NCI-H146 treated with DMSO at 0.1 percent for 48 hours (cell line): ENCODE measurements around the gene ITPKC.

ENCODE experiments used
- DNase-seq: peaks from one replicate; lab custom pipeline; 2025; ENCODE audit not compliant: unreplicated experiment; lab: John Stamatoyannopoulos, UW

The ITPKC gene

GRCh38 chr19:40716482-40717324 is at the start of gene ITPKC, which contains the start of gene COQ8B:
Gene ITPKC (plus strand): TSS chr19:40717112. CDS start chr19:40717136, 24 bp downstream.
Gene COQ8B (minus strand): TSS chr19:40716886. CDS start chr19:40714632, 2,254 bp downstream.
- peak; percentile 89 for DNase-seq

GRCh38 chr19:40667602-40668001 is 49.3 kb upstream of the ITPKC start:
- DNase-seq = no peak

- DNase-seq = no peak
These were observed 47.8 kb upstream of the ITPKC start for GRCh38 chr19:40668991-40669614.

- no peak for DNase-seq
These were observed 45.5 kb upstream of the ITPKC start for GRCh38 chr19:40671404-40671803.

DNA sequence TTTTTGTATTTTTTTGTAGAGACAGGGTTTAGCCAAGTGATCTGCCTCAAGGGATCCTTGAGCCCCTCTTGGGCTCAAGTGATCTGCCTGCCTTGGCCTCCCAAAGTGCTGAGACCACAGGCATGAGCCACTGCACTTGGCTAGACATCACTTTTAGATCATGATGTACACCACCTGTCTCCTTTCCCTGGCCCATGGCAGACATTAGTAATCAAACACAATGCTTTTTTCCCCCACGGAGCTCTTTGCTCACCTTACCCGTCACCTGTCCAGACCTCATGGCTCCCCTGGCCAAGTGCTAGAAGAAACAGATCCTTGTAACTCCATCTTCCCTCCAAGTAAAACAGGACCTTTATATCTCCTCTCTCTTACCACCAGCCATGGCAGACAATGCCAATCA is 44.9 kb upstream of the ITPKC start:
- DNase-seq = no peak

- DNase-seq = no peak
These were observed 44.2 kb upstream of the ITPKC start for GRCh38 chr19:40672573-40673299.

- DNase-seq = no peak
These were observed 43.5 kb upstream of the ITPKC start for GRCh38 chr19:40673397-40673796.

DNA sequence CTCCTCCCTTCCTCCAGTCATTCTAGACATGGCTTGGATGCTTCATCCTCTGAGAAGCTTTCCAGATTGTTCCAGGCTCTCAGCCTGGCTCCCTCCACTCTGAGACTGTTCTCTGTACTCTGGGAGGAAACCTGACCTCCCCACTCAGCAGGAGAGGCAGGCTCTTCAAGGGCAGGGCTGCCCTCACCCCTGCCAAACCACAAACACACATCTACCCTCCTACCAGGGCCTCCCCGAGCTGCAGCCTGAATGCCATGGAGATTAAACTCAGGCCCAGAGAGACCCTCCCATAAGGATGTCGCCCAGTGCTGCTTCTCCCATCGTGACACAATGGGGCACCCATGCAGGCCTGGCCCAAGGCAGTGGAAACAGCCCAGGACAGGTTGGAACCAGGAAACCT is 42.6 kb upstream of the ITPKC start:
- no peak for DNase-seq

DNA sequence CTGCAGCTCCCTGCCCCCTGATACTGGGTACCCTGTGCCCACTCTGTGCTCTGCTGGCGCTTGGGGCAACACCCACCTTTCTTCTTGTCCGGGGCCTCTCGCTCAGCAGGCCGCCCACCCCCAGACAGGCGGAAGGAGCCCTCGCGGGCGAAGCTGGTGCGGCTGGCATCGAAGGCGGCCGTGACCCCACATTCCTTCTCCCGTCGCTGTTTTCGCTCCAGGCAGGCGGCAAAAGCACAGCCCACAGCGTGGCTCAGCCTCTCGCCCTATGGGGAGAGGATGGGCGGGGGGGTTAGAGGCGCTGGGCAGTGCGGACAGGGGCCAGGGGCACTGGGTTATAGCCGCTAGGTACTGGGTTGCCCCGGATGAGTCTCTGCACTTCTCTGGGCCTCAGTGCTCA is 39.8 kb upstream of the ITPKC start:
- DNase-seq = no peak

DNA sequence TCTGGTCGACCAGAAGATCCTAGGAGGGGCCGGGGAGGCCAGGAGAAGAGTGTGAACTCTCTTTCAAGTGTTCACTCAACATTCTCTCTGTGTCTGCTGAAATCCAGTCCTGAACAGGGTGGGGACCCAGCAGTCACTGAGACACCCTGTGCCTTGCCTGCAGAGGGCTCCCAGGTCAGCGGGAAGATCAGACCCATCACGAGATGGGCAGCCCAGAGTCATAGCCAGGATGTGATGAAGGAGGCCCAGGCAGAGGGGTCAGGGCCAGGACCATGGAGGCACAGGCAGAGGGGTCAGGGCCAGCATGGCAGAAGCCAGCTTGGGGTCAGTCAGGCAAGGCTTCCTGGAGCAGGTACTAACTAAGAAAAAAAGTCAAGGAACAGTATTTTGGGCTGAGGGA is 35.9 kb upstream of the ITPKC start:
- no peak for DNase-seq

DNA sequence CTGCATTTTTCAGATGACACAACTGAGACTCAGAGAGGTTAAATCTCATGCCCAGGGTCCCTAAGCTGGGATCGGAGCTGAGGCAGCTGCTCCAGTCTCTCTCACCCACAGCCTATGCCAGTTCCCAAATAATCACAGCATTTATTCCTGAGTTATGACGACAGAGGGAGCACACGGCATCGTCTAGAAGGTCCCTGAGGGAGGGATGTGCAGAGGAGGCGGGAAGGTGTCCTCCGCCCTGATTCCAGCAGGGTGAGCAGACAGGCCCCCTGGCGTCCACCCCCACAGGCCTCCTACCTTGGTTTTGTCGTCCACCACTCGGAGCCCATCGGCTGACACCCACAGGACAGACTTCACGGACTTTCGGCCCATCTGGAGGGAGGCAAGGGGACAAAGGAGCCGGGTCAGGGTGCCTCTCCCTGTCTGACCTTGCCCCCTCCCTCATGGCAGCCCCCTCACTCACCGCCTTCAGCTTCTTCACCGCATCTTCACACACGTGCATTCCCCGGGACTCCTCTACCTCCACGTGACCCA is 34.4 kb upstream of the ITPKC start:
- DNase-seq = no peak

DNA sequence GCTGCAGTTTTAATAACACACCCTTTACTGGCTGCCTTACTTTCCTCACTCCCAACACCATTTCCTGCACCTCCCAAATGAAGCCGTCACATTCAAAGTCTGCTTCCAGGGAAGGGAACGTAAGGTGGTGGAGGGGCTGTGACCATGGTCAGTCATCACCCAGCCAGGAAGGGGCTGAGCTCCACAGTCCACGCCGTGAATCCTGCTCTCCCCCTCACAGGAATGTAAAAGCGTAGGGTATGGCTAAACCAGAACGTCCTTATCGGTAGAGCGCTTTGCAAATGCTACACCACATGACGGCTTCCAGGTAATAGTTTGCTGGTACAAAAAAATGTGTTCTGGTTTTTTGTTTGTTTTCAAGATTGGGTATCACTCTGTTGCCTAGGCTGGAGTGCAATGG is 33.5 kb upstream of the ITPKC start:
- no peak for DNase-seq

DNA sequence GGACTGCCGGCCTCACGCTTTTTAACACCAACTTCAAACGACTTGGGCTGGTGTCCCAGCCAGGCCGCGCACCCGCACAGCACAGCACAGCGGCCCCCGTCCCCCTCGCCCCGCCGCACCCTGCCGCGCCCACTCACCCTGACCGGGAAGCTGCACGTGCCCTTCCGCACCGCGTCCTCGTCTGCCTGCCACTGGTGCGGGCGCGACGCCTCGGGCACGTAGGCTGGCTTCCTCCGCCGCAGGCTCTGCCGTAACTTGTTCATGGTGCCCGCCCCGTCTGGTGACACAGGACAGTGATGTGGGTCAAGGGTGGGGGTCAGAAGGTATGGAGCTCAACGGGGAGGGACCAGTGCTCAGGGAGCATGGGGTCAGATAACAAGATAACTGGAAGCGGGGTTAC is 32.6 kb upstream of the ITPKC start:
- DNase-seq = no peak

DNA sequence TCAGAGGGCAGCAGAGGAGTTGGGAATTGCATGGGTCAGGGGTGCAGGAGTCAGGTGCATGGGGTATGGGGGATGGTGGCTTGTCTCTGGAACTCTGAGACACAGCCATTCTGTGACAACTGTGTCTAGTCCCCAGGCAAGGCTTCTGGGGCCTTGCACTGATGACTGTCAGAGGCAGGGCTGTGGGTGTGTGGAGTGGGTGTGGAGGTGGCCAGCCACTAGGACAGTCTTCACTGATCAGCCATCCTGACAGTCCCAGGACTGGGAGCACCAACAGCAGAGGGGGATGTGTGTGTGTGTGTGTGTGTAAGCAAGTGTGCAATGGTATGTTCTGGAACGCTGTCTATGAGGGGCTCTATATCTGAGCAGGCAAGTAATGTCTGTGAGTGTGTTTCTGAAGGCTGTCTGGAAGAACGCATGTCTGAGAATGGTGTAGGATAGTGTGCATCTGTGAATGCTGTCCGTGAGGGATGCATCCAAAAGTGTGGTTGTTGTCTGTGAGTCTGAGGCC is 31.8 kb upstream of the ITPKC start:
- no peak for DNase-seq

DNA sequence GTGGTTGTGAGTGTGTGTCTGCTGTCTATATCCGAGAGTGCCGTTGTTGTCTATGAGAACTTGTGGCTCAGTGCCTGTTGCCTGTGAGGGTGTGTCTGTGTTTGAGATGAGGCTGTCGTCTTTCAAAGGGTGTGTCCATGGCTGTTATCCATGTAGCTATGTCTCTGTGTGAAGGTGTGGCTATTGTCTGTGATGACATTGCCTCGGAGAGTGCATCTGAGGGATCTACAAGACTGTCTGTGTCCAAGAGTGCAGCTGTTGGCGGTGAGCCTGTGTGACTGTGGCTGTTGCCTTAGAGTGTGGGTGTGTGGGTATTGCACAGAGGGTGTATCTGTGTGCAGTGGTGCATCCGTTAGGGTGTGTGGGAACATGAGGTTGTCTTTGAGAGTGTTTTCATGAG is 31.3 kb upstream of the ITPKC start:
- no peak for DNase-seq

DNA sequence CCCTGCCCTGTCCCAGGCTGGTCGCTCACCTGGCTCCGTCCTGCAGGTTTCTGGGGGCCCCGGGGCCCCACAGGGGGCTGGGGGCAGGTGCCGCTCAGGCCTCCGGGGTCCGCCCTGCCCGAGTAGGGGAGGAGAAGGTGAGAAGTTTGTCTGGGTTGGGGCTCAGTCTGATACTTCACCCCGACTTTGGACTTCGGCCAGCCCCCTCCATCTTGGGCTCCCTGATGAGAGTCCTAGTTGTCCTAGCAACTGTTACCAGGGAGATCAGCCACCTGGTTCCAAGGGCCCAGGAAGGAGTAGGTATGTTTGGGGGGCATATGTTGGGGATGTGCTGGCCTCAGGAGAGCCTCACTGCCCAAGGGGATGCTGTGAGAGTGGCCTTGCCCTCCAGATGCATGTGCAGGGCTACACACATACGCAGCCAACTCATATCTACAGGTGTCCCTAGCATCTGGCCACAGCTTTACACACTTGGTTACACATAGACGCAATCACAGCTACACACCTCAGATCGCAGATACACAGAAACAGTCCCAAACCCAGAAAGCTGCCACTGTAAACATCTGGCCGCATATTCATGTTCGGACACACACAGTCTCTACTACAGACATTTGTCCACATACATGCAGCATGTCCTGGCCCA is 29.9 kb upstream of the ITPKC start:
- no peak for DNase-seq

DNA sequence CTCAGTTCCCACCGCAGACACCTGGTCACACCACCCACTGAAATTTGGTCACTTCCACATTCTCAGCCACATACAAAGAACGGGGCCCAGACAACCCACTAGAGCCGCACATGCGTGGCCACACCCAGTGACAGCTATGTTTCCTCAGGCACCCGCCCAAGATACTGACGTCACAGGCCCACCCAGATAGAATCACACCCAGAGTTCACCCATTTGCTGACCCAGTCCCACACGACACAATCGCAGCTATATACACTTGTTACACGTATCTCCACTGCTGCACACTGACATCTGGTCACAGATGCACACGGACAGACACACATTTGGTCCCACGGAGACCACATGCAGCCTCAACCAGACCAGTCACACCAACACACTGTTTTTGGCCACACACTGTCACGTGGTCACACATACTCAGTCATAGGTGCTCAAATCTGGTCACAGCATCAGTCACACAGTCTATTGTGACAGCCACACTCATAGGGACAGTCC is 29.3 kb upstream of the ITPKC start:
- no peak for DNase-seq

DNA sequence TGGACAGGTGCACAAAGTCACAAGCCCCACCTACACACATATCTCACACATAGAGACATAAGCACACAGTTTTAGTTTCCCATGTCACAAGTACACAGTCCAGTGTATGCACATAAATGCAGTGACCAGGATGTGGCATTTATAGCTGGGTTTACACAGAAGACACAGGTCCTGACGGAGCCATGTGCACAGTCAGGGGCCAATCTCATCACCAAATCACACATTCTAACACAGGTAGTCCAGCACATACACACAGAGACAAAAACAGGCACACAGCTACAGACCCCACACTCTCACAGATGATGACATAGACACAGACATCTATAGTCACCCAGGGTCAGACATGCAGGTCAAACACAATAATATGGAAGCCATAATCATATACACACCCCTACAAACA is 28.6 kb upstream of the ITPKC start:
- DNase-seq = no peak

DNA sequence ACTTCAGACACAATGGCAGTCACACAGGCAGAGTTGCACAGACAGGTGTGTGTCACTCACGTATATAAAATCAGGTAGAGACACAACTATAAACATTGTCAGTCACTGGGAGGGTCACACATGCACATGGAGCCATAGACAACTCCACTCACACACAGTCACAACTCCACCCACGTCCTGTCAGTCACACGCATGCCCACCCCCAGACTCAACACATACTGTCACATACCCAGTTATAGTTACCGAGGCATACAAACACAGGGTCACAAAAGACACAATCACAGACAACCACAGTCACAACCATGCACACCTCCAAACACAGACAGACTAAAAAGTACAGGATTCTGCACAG is 27.9 kb upstream of the ITPKC start:
- no peak for DNase-seq

GRCh38 chr19:40689339-40690049 is 27.4 kb upstream of the ITPKC start:
- DNase-seq = no peak
